H1 (cell line): ENCODE measurements around the gene FAM76B. TPM values are rescaled to one million over a fixed set of nuclear protein-coding genes. Genes with fewer than 3 reads are reported as not detected.

Experiments
- CTCF ChIA-PET: fragments of 300-600 bp; sonication (Branson Sonifier 250); formaldehyde crosslinking; loops from one replicate; lab custom pipeline; 2021; ENCODE audit not compliant: partially characterized antibody; lab: Charles Lee
- POLR2A ChIA-PET: fragments of 300-600 bp; sonication (Branson Sonifier 250); formaldehyde crosslinking; loops from one replicate; lab custom pipeline; 2021; ENCODE audit warnings: inconsistent platforms; ENCODE audit not compliant: partially characterized antibody; lab: Charles Lee
- DNase-seq, 2 experiments: peaks; one replicate each; pipeline versions ENCODE4 v3.0.0 to v3.0.0-alpha.2; 2010 to 2022; ENCODE audit warnings: low spot score in 2 of 2, low read depth in 1 of 2, mixed read lengths in 1 of 2
- FAIRE-seq: peaks from 2 replicates; lab custom pipeline; 2011; peaks lifted over from hg19 to GRCh38; lab: Jason Lieb, UNC
- H2AFZ ChIP-seq: 2 replicates; pipeline ENCODE4 v1.8.1; 2012; ENCODE audit warnings: low read length, inconsistent platforms
- H2AK5ac ChIP-seq: 2 replicates; pipeline ENCODE4 v1.6.1; 2013; ENCODE audit warnings: low read depth, low read length
- H2BK120ac ChIP-seq: replicated peaks from 2 replicates; pipeline ENCODE3; 2013; ENCODE audit warnings: low read depth, low read length, inconsistent platforms
- H2BK12ac ChIP-seq: 2 replicates; pipeline ENCODE4 v1.6.1; 2013; ENCODE audit warnings: low read depth, low read length
- H2BK15ac ChIP-seq: 2 replicates; pipeline ENCODE4 v1.6.1; 2013; ENCODE audit warnings: low read length
- H2BK20ac ChIP-seq: 2 replicates; pipeline ENCODE4 v1.6.1; 2013; ENCODE audit warnings: low read length
- H2BK5ac ChIP-seq: 2 replicates; pipeline ENCODE4 v1.6.1; 2013; ENCODE audit warnings: low read depth, low read length
- H3K14ac ChIP-seq: 2 replicates; pipeline ENCODE4 v1.6.1; 2013; ENCODE audit warnings: inconsistent platforms; ENCODE audit not compliant: insufficient read length
- H3K18ac ChIP-seq: 2 replicates; pipeline ENCODE4 v1.6.1; 2013; ENCODE audit warnings: low read length; ENCODE audit errors: extremely low read depth
- H3K23ac ChIP-seq: 2 replicates; pipeline ENCODE4 v1.6.1; 2013; ENCODE audit warnings: inconsistent platforms; ENCODE audit not compliant: insufficient read length
- H3K23me2 ChIP-seq: 2 replicates; pipeline ENCODE4 v1.6.1; 2013; ENCODE audit warnings: low read depth, low read length
- H3K27ac ChIP-seq: 2 replicates; pipeline ENCODE4 v1.6.1; 2011; ENCODE audit warnings: low read depth, low read length, inconsistent platforms
- H3K27me3 ChIP-seq, 4 experiments: replicated peaks in 1 of 4; 1 replicate in 1 of 4; 2 replicates in 3 of 4; pipeline versions ENCODE4 v1.6.1 to v1.8.1; 2011 to 2013; ENCODE audit warnings: low read length in 3 of 4, mild to moderate bottlenecking in 3 of 4, inconsistent platforms in 2 of 4, mixed read lengths in 2 of 4, moderate library complexity in 1 of 4; ENCODE audit not compliant: control insufficient read depth in 3 of 4, insufficient read depth in 3 of 4; ENCODE audit errors: extremely low read depth in 1 of 4
- H3K36me3 ChIP-seq, 4 experiments: 2 replicates each; pipeline versions ENCODE4 v1.6.1 to v1.8.1; 2011 to 2013; ENCODE audit warnings: mild to moderate bottlenecking in 4 of 4, low read length in 3 of 4, moderate library complexity in 2 of 4, control low read depth in 1 of 4, inconsistent platforms in 1 of 4; ENCODE audit not compliant: insufficient read depth in 4 of 4, control insufficient read depth in 2 of 4
- H3K4ac ChIP-seq: replicated peaks from 2 replicates; pipeline ENCODE3; 2013; ENCODE audit warnings: low read length, low read depth, mixed read lengths, inconsistent platforms; ENCODE audit not compliant: insufficient read length
- H3K4me1 ChIP-seq, 4 experiments: replicated peaks in 1 of 4; 1 replicate in 1 of 4; 2 replicates in 3 of 4; pipeline versions ENCODE4 v1.6.1 to v1.8.1; 2011 to 2013; ENCODE audit warnings: low read length in 3 of 4, inconsistent platforms in 2 of 4, mixed read lengths in 1 of 4; ENCODE audit not compliant: insufficient read depth in 4 of 4, control insufficient read depth in 3 of 4
- H3K4me2 ChIP-seq, 2 experiments: 2 replicates each; pipeline versions ENCODE4 v1.6.1 to v1.8.1; 2011 to 2013; ENCODE audit warnings: low read depth in 2 of 2, low read length in 2 of 2, control low read depth in 1 of 2, inconsistent platforms in 1 of 2, mild to moderate bottlenecking in 1 of 2; ENCODE audit not compliant: insufficient read depth in 1 of 2
- H3K4me3 ChIP-seq, 4 experiments: fragments of 200-600, 300-600 bp in 1 of 4; sonication (generic), shearing (Covaris generic), sonication (Bioruptor Twin) in 1 of 4; 2 replicates each; pipeline versions ENCODE4 v1.5.1 to v1.8.1; 2011 to 2016; ENCODE audit warnings: low read length in 4 of 4, low read depth in 3 of 4, control low read depth in 2 of 4, inconsistent platforms in 2 of 4, mild to moderate bottlenecking in 2 of 4, mixed read lengths in 1 of 4, moderate library complexity in 1 of 4; ENCODE audit not compliant: insufficient read depth in 2 of 4; ENCODE audit errors: extremely low read depth in 1 of 4
- H3K56ac ChIP-seq: replicated peaks from 2 replicates; pipeline ENCODE3; 2013; ENCODE audit warnings: low read depth, mild to moderate bottlenecking, mixed read lengths, low read length, inconsistent platforms; ENCODE audit not compliant: insufficient read length
- H3K79me1 ChIP-seq: 2 replicates; pipeline ENCODE4 v1.6.1; 2013; ENCODE audit warnings: low read depth, low read length, control low read depth
- H3K79me2 ChIP-seq, 2 experiments: 2 replicates each; pipeline versions ENCODE4 v1.6.1 to v1.8.1; 2012 to 2013; ENCODE audit warnings: low read length in 2 of 2, mild to moderate bottlenecking in 2 of 2, inconsistent platforms in 1 of 2; ENCODE audit not compliant: insufficient read depth in 2 of 2, control insufficient read depth in 1 of 2
- H3K9ac ChIP-seq, 4 experiments: replicated peaks in 1 of 4; 1 replicate in 1 of 4; 2 replicates in 3 of 4; pipeline versions ENCODE4 v1.6.1 to v1.8.1; 2011 to 2013; ENCODE audit warnings: low read depth in 3 of 4, low read length in 3 of 4, control low read depth in 2 of 4, mild to moderate bottlenecking in 2 of 4, moderate library complexity in 2 of 4, inconsistent platforms in 1 of 4; ENCODE audit errors: extremely low read depth in 1 of 4
- H3K9me3 ChIP-seq, 2 experiments: 2 replicates each; pipeline versions ENCODE4 v1.6.1 to v1.8.1; 2012 to 2013; ENCODE audit warnings: mild to moderate bottlenecking in 2 of 2, moderate library complexity in 2 of 2, control low read depth in 1 of 2, inconsistent platforms in 1 of 2, low read depth in 1 of 2, low read length in 1 of 2, mixed read lengths in 1 of 2; ENCODE audit not compliant: insufficient read depth in 2 of 2
- H4K20me1 ChIP-seq, 2 experiments: replicated peaks in 1 of 2; 2 replicates each; pipeline versions ENCODE3 to v1.8.1; 2011 to 2013; ENCODE audit warnings: inconsistent platforms in 2 of 2, low read length in 2 of 2, mild to moderate bottlenecking in 1 of 2; ENCODE audit not compliant: insufficient read depth in 2 of 2, control insufficient read depth in 1 of 2
- H4K5ac ChIP-seq: 2 replicates; pipeline ENCODE4 v1.6.1; 2013; ENCODE audit warnings: low read length, low read depth, mixed read lengths, inconsistent platforms; ENCODE audit not compliant: insufficient read length
- H4K8ac ChIP-seq: 2 replicates; pipeline ENCODE4 v1.8.0; 2013; ENCODE audit warnings: mild to moderate bottlenecking, moderate library complexity, low read length, inconsistent platforms; ENCODE audit not compliant: insufficient read depth; ENCODE audit errors: extremely low read depth
- H4K91ac ChIP-seq: replicated peaks from 2 replicates; pipeline ENCODE3; 2013; ENCODE audit warnings: low read length, mixed read lengths, inconsistent platforms; ENCODE audit not compliant: insufficient read length
- CBX5 ChIP-seq: fragments of 300-800, 300-1000 bp; sonication (generic); IDR thresholded peaks from 2 replicates; pipeline ENCODE4 v1.7.1; 2016; ENCODE audit warnings: antibody characterized with exemption, low read length, low read depth
- CHD1 ChIP-seq: IDR thresholded peaks from 2 replicates; pipeline ENCODE4 v1.6.1; 2012; ENCODE audit warnings: low read depth, low read length, improper control_type of control experiment
- EGR1 ChIP-seq: IDR thresholded peaks from 2 replicates; pipeline ENCODE4 v1.6.1; 2011; ENCODE audit warnings: low read depth, low read length, borderline replicate concordance
- HDAC2 ChIP-seq, 2 experiments: fragments of 300-600 bp in 1 of 2; sonication (generic) in 1 of 2; IDR thresholded peaks; 2 replicates each; pipeline ENCODE4 v1.6.1; 2011 to 2012; ENCODE audit warnings: low read depth in 2 of 2, low read length in 2 of 2, mild to moderate bottlenecking in 2 of 2, moderate library complexity in 2 of 2, borderline replicate concordance in 1 of 2, inconsistent platforms in 1 of 2
- JUN ChIP-seq: IDR thresholded peaks from 2 replicates; pipeline ENCODE4 v1.6.1; 2011; ENCODE audit warnings: low read depth, mild to moderate bottlenecking, improper control_type of control experiment, low read length
- JUND ChIP-seq: IDR thresholded peaks from 2 replicates; pipeline ENCODE4 v1.6.1; 2011; ENCODE audit warnings: mild to moderate bottlenecking, improper control_type of control experiment, low read length
- MAFK ChIP-seq: IDR thresholded peaks from 2 replicates; pipeline ENCODE4 v1.6.1; 2012; ENCODE audit warnings: low read depth, mild to moderate bottlenecking, improper control_type of control experiment, low read length
- WGBS, 2 experiments: shearing (Covaris generic) in 1 of 2; methylation state at CpG; one replicate each; pipeline versions ENCODE4 v1.1.6 to v1.1.7; 2013 to 2015; ENCODE audit warnings: low lambda C conversion rate in 2 of 2, mixed read lengths in 2 of 2, inconsistent platforms in 1 of 2, low coverage in 1 of 2, missing lambda C conversion rate in 1 of 2; ENCODE audit not compliant: insufficient replicate concordance in 2 of 2, insufficient coverage in 1 of 2, insufficient read length in 1 of 2; ENCODE audit errors: extremely low coverage in 1 of 2, missing lambda C conversion rate in 1 of 2; 5-methylcytosine and 5-hydroxymethylcytosine counted together
- polyA plus RNA-seq, 7 experiments: library from polyadenylated mRNA; depleted of rRNA in 3 of 7; stranded (reverse) in 5 of 7; unstranded in 2 of 7; fragments of >200 nt in 5 of 7; fragments of 200-250 nt in 2 of 7; gene quantifications; 1 replicate in 5 of 7; 2 replicates in 1 of 7; 4 replicates in 1 of 7; pipeline versions ENCODE4 v1.2.1 to v1.2.3, GENCODE V29; 2011 to 2013; ENCODE audit warnings: missing spikeins in 2 of 7, mixed read lengths in 2 of 7
- total RNA-seq: library from RNA; stranded (reverse); fragmentation: NEBNext Ultra II Directional; extraction: Animal tissue kit (Norgen Biotek cat#: 25700); gene quantifications from 2 replicates; pipeline ENCODE4 v1.2.1, GENCODE V29; 2021

The FAM76B gene
- total and polyA plus RNA-seq, 2 of the 8 experiments (the other 6 are each of a cell fraction or from before 2014, with no cell fraction given), result 11.0 to 22.3 TPM

DNA sequence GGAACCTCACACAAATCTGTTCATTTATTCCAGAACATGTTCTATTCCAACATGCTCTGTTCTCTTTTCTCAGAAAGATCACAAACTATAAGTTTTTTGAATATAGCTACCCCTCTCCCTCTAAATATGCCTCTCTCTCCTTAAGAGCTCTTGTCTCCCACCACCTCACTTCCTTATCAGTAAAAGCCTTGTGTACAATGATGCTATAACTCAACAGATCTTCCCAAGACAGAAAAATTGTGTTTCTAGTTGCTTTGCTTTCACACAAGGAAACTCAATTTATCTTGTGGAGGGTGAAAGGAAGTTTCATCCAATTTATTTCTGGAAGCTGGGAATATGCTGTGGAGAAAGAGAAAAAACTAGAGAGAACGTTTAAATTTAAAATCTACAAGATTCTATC lies 64.4 kb downstream of the FAM76B start:
- Histone ChIP-seq H3K56ac (no peak overlapping the region), H3K9me3 (no peaks in the 10 kb centered on the region), H2BK5ac (no peak overlapping the region), H3K4me2 (no peak overlapping the region), H3K36me3 (no peaks in the 10 kb centered on the region), H3K18ac (no peak overlapping the region), H4K5ac (no peak overlapping the region), H4K8ac (no peak overlapping the region), H2BK15ac (no peak overlapping the region), H3K4ac (no peak overlapping the region), H2AK5ac (no peak overlapping the region), H3K14ac (no peak overlapping the region), H2BK20ac (no peak overlapping the region), H3K4me1 (no peaks in the 10 kb centered on the region), H3K4me3 (no peak overlapping the region), H3K27me3 (no peaks in the 10 kb centered on the region), H3K27ac (no peak overlapping the region), H3K79me1 (no peaks in the 10 kb centered on the region), H2BK12ac (no peak overlapping the region), H3K9ac (no peak overlapping the region), H4K20me1 (no peaks in the 10 kb centered on the region), H2BK120ac (no peak overlapping the region), H4K91ac (no peak overlapping the region), H2AFZ (no peak overlapping the region), H3K23me2 (no peaks in the 10 kb centered on the region), H3K23ac (no peak overlapping the region), H3K79me2 (no peaks in the 10 kb centered on the region)
- WGBS, 2 experiments, result 72% methylated on average over 1 of the region's 1 CpG; no CpG with 5 or more reads in 1 of the 2 experiments
- CTCF ChIA-PET, result interaction anchor here (0.6 to 5.0 kb wide), 7 partner anchors 13 to 575 kb away, joined by 3 to 20 read pairs (median 5); no protein-coding TSS in a partner anchor
- DNase-seq (no peak), FAIRE-seq (no peak)
- TF ChIP-seq CHD1 (no peak), JUND (no peak), HDAC2 (IDR thresholded peaks at IDR 0.05; ENCODE audit: borderline replicate concordance in 1 of 2, low read depth in 2 of 2, low read length in 2 of 2) (no peak), JUN (no peak), EGR1 (no peak), CBX5 (no peak), MAFK (no peak)
- POLR2A ChIA-PET, result no interaction called here
